ENCODE results near the gene TM9SF2.

The TM9SF2 gene

GRCh38 chr13:99495466-99496183, 5.6 kb upstream of the TM9SF2 start:
- no peak for DNase-seq

- no peak for DNase-seq
Measured at GRCh38 chr13:99496184-99497142, 4.8 kb upstream of the TM9SF2 start.

- DNase-seq = peak; percentile 98 to 100
Measured at GRCh38 chr13:99498171-99499161, 2.8 kb upstream of the TM9SF2 start.

- DNase-seq = no peak
Measured at GRCh38 chr13:99500839-99501183, 461 bp upstream of the TM9SF2 start.

- DNase-seq = no peak
Measured at GRCh38 chr13:99501848-99502301, 603 bp downstream of the TM9SF2 start.

GRCh38 chr13:99505814-99506269, 4.6 kb downstream of the TM9SF2 start:
- DNase-seq = no peak

- DNase-seq = no peak
Measured at GRCh38 chr13:99506634-99507033, 5.4 kb downstream of the TM9SF2 start.

- DNase-seq = no peak
Measured at GRCh38 chr13:99507054-99507453, 5.8 kb downstream of the TM9SF2 start.

GRCh38 chr13:99507551-99507950, 6.3 kb downstream of the TM9SF2 start:
- DNase-seq = no peak

GRCh38 chr13:99507986-99508385, 6.7 kb downstream of the TM9SF2 start:
- DNase-seq = no peak

GRCh38 chr13:99509479-99509878, 8.2 kb downstream of the TM9SF2 start:
- DNase-seq = no peak

- no peak for DNase-seq
Measured at GRCh38 chr13:99514801-99515200, 13.5 kb downstream of the TM9SF2 start.

- no peak for DNase-seq
Measured at GRCh38 chr13:99516153-99516929, 15.1 kb downstream of the TM9SF2 start.

- DNase-seq = no peak
Measured at GRCh38 chr13:99517577-99517976, 16.3 kb downstream of the TM9SF2 start.

- DNase-seq = no peak
Measured at GRCh38 chr13:99517984-99518383, 16.7 kb downstream of the TM9SF2 start.

- DNase-seq = no peak
Measured at GRCh38 chr13:99522298-99522697, 21.0 kb downstream of the TM9SF2 start.

- DNase-seq = no peak
Measured at GRCh38 chr13:99523838-99524237, 22.6 kb downstream of the TM9SF2 start.

- DNase-seq = no peak
Measured at GRCh38 chr13:99525967-99526366, 24.7 kb downstream of the TM9SF2 start.

- DNase-seq = no peak
Measured at GRCh38 chr13:99526549-99526948, 25.3 kb downstream of the TM9SF2 start.

- DNase-seq = no peak
Measured at GRCh38 chr13:99527301-99527700, 26.0 kb downstream of the TM9SF2 start.

GRCh38 chr13:99528547-99528946, 27.3 kb downstream of the TM9SF2 start:
- DNase-seq = peak in 1 of 2 experiments; percentile 16

- DNase-seq = no peak
Measured at GRCh38 chr13:99536023-99536422, 34.8 kb downstream of the TM9SF2 start.

All from NCI-H187 (cell line).